Vagina (tissue), 2 donors: ENCODE results near the gene SPATA24.

ENCODE experiments used
- POLR2A ChIP-seq, 2 donors: fragments of 450-650 bp; IDR thresholded peaks; one replicate each; pipeline ENCODE4 v1.6.1; 2017; ENCODE audit warnings: antibody characterized with exemption in 2 of 2, mild to moderate bottlenecking in 2 of 2, moderate library complexity in 2 of 2
- POLR2AphosphoS5 ChIP-seq, 2 donors: sonication (generic); formaldehyde crosslinking; IDR thresholded peaks; one replicate each; pipeline ENCODE4 v1.9.0; 2017; ENCODE audit warnings: antibody characterized with exemption in 2 of 2, mild to moderate bottlenecking in 2 of 2, low read depth in 1 of 2; ENCODE audit not compliant: insufficient read depth in 1 of 2
- TF ChIP-seq, protein P1 (sequence below), 3 experiments: fragments of 450-650 bp in 2 of 3; fragments of 200-600 bp in 1 of 3; sonication (generic) in 1 of 3; IDR thresholded peaks; one replicate each; pipeline ENCODE4 v1.5.1; 2017 to 2019; ENCODE audit warnings: antibody characterized with exemption in 3 of 3, mild to moderate bottlenecking in 2 of 3, moderate library complexity in 2 of 3

DNA sequence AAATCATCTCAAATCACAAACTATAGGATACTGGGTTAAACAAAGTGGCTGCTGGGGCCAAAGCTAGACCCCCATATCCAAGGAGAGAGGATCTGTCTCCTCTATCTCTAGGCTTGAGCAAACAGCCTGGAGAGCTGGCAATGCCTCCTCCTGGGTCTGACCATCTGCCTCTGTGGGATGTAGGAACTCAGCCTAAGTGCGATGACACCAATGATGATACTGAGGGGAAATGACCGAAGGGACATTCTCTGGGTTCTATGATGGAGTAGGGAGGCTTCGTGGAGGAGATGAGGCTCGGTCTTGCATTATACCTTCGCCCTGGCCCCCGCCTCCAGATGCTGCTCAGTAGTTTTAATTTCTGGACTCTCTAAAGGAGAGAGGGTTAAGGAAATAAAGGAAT lies 9.3 kb upstream of the SPATA24 start:
- TF ChIP-seq, protein P1, sequence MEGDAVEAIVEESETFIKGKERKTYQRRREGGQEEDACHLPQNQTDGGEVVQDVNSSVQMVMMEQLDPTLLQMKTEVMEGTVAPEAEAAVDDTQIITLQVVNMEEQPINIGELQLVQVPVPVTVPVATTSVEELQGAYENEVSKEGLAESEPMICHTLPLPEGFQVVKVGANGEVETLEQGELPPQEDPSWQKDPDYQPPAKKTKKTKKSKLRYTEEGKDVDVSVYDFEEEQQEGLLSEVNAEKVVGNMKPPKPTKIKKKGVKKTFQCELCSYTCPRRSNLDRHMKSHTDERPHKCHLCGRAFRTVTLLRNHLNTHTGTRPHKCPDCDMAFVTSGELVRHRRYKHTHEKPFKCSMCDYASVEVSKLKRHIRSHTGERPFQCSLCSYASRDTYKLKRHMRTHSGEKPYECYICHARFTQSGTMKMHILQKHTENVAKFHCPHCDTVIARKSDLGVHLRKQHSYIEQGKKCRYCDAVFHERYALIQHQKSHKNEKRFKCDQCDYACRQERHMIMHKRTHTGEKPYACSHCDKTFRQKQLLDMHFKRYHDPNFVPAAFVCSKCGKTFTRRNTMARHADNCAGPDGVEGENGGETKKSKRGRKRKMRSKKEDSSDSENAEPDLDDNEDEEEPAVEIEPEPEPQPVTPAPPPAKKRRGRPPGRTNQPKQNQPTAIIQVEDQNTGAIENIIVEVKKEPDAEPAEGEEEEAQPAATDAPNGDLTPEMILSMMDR (IDR thresholded peaks at IDR 0.05): no peak
- no peak for TF ChIP-seq POLR2A (IDR thresholded peaks at IDR 0.05)
- TF ChIP-seq POLR2AphosphoS5 (IDR thresholded peaks at IDR 0.05; ENCODE audit: insufficient read depth in 1 of 2, low read depth in 1 of 2): no peak
